Endothelial cell (in vitro differentiated cells): Measurements from ENCODE around the gene PCDHB16. TPM values are rescaled to one million over a fixed set of nuclear protein-coding genes. Genes with fewer than 3 reads are reported as not detected.
"Not testable (repeated sequence)": the region's sequence is repeated elsewhere in the genome, so short reads cannot be mapped to it uniquely, and the experiment has no call there.

ENCODE experiments used
- DNase-seq: peaks from one replicate; pipeline ENCODE4 v3.0.0; 2021; ENCODE audit warnings: low spot score
- H3K27ac Mint-ChIP-seq: one replicate; pipeline ENCODE4 v1.8.0; 2021; ENCODE audit warnings: mixed read lengths, inconsistent platforms; ENCODE audit not compliant: unreplicated experiment
- H3K27me3 Mint-ChIP-seq: one replicate; pipeline ENCODE4 v1.8.0; 2021; ENCODE audit warnings: mild to moderate bottlenecking, moderate library complexity, mixed read lengths, inconsistent platforms; ENCODE audit not compliant: unreplicated experiment
- H3K36me3 Mint-ChIP-seq: one replicate; pipeline ENCODE4 v1.8.0; 2021; ENCODE audit warnings: mild to moderate bottlenecking, low read depth, mixed read lengths, inconsistent platforms; ENCODE audit not compliant: unreplicated experiment
- H3K4me1 Mint-ChIP-seq: one replicate; pipeline ENCODE4 v1.8.0; 2021; ENCODE audit warnings: mild to moderate bottlenecking, mixed read lengths, inconsistent platforms; ENCODE audit not compliant: unreplicated experiment
- H3K4me3 Mint-ChIP-seq: one replicate; pipeline ENCODE4 v1.8.0; 2021; ENCODE audit warnings: mild to moderate bottlenecking, mixed read lengths, inconsistent platforms; ENCODE audit not compliant: unreplicated experiment
- H3K9me3 Mint-ChIP-seq: one replicate; pipeline ENCODE4 v1.8.0; 2021; ENCODE audit warnings: mixed read lengths, inconsistent platforms; ENCODE audit not compliant: unreplicated experiment
- total RNA-seq: library from RNA; stranded (reverse); fragmentation: NEBNext Ultra II Directional; extraction: Animal tissue kit (Norgen Biotek cat#: 25700); gene quantifications from one replicate; pipeline ENCODE4 v1.2.1, GENCODE V29; 2021; ENCODE audit not compliant: unreplicated experiment
- TF ChIP-seq, protein P1 (sequence below): fragments of 200-600 bp; sonication (generic); IDR thresholded peaks from one replicate; pipeline ENCODE4 v1.5.0; 2021; ENCODE audit warnings: antibody characterized with exemption; ENCODE audit not compliant: unreplicated experiment

PCDHB16 gene
- total RNA-seq, 1 donor from 2014 or later, result 10.9 TPM

DNA sequence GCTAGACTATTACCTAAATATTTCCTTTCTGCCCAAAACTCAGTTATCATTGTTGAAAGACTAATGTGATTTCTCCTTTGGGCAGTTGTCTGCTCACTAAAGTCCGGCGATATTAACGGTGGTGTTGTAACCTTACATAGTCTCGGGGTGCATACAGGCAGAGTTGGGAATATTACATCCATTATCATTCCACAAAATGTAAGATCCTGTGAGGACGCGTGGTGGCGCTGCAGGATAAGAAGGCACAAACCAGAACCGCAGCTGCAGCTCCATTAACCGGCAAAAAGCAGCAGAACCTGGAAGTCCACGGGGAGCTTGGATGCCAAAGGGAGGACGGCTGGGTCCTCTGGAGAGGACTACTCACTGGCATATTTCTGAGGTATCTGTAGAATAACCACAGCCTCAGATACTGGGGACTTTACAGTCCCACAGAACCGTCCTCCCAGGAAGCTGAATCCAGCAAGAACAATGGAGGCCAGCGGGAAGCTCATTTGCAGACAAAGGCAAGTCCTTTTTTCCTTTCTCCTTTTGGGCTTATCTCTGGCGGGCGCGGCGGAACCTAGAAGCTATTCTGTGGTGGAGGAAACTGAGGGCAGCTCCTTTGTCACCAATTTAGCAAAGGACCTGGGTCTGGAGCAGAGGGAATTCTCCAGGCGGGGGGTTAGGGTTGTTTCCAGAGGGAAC lies 31.6 kb downstream of the PCDHB16 start, which contains the start of gene PCDHB13:
TSS of gene PCDHB13 (plus strand) at position 264 of the 684 bp plus-strand sequence. CDS start at position 469, 205 bp downstream.
- Mint-ChIP-seq H3K27ac (peak within 1 kb of the TSS; percentile 7), H3K36me3 (peaks cover 42% of the 10 kb centered on the region), H3K9me3 (peaks cover 21% of the 10 kb centered on the region), H3K4me3 (peak within 1 kb of the TSS; percentile 67)
- H3K27me3 Mint-ChIP-seq, H3K4me1 Mint-ChIP-seq: not testable (repeated sequence)
- peak; percentile 64 for DNase-seq
- TF ChIP-seq, protein P1, sequence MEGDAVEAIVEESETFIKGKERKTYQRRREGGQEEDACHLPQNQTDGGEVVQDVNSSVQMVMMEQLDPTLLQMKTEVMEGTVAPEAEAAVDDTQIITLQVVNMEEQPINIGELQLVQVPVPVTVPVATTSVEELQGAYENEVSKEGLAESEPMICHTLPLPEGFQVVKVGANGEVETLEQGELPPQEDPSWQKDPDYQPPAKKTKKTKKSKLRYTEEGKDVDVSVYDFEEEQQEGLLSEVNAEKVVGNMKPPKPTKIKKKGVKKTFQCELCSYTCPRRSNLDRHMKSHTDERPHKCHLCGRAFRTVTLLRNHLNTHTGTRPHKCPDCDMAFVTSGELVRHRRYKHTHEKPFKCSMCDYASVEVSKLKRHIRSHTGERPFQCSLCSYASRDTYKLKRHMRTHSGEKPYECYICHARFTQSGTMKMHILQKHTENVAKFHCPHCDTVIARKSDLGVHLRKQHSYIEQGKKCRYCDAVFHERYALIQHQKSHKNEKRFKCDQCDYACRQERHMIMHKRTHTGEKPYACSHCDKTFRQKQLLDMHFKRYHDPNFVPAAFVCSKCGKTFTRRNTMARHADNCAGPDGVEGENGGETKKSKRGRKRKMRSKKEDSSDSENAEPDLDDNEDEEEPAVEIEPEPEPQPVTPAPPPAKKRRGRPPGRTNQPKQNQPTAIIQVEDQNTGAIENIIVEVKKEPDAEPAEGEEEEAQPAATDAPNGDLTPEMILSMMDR, result peak; percentile 32

DNA sequence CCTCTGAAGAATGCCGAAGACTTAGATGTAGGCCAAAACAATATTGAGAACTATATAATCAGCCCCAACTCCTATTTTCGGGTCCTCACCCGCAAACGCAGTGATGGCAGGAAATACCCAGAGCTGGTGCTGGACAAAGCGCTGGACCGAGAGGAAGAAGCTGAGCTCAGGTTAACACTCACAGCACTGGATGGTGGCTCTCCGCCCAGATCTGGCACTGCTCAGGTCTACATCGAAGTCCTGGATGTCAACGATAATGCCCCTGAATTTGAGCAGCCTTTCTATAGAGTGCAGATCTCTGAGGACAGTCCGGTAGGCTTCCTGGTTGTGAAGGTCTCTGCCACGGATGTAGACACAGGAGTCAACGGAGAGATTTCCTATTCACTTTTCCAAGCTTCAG lies 32.4 kb downstream of the PCDHB16 start:
- Mint-ChIP-seq H3K36me3 (peaks cover 40% of the 10 kb centered on the region), H3K27ac (peak overlapping the region; percentile 7), H3K4me3 (peak overlapping the region; percentile 65), H3K9me3 (peaks cover 20% of the 10 kb centered on the region)
- DNase-seq, H3K27me3 Mint-ChIP-seq, H3K4me1 Mint-ChIP-seq: not testable (repeated sequence)

DNA sequence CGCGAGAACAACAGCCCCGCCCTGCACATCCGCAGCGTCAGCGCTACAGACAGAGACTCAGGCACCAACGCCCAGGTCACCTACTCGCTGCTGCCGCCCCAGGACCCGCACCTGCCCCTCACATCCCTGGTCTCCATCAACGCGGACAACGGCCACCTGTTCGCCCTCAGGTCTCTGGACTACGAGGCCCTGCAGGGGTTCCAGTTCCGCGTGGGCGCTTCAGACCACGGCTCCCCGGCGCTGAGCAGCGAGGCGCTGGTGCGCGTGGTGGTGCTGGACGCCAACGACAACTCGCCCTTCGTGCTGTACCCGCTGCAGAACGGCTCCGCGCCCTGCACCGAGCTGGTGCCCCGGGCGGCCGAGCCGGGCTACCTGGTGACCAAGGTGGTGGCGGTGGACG lies 33.3 kb downstream of the PCDHB16 start:
- H3K4me1 Mint-ChIP-seq, H3K27me3 Mint-ChIP-seq, DNase-seq: not testable (repeated sequence)
- peaks cover 15% of the 10 kb centered on the region for H3K9me3 Mint-ChIP-seq
- H3K36me3 Mint-ChIP-seq, result peaks cover 35% of the 10 kb centered on the region
- peak overlapping the region; percentile 7 for H3K27ac Mint-ChIP-seq
- peak overlapping the region; percentile 65 for H3K4me3 Mint-ChIP-seq

DNA sequence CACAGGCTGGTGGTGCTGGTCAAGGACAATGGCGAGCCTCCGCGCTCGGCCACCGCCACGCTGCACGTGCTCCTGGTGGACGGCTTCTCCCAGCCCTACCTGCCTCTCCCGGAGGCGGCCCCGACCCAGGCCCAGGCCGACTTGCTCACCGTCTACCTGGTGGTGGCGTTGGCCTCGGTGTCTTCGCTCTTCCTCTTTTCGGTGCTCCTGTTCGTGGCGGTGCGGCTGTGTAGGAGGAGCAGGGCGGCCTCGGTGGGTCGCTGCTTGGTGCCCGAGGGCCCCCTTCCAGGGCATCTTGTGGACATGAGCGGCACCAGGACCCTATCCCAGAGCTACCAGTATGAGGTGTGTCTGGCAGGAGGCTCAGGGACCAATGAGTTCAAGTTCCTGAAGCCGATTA lies 33.8 kb downstream of the PCDHB16 start:
- peaks cover 15% of the 10 kb centered on the region for H3K9me3 Mint-ChIP-seq
- H3K36me3 Mint-ChIP-seq, result peaks cover 32% of the 10 kb centered on the region
- not testable (repeated sequence) for H3K27ac Mint-ChIP-seq, H3K27me3 Mint-ChIP-seq, DNase-seq, H3K4me3 Mint-ChIP-seq, H3K4me1 Mint-ChIP-seq

DNA sequence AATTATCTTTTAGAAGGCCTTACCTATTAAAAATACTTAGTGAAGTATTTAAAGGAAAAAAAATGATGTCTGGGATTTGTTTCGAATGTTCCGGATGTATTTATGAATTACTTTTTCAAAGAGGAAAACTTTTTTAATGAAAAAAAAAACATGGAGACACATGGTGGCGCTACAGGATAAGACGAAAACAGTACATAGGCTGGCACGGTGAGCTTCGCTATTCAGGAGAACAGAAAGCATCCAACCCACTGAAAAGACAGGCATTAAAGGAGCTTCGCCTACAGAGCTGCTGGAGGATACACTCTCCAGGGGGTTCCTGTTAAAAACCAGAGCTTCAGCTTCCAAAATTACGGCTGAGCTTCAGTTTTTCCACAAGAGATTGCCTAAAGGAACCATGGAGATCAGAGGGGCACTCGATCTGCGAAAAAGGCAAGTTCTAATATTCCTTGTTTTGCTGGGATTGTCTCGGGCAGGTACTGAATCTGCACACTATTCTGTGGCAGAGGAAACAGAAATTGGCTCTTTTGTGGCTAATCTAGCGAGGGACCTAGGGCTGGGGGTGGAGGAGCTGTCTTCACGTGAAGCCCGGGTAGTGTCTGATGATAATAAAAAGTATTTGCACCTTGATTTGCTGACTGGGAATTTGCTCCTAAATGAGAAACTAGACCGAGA lies 41.1 kb downstream of the PCDHB16 start, which contains the start of gene PCDHB14:
TSS of gene PCDHB14 (plus strand) at position 232 of the 672 bp plus-strand sequence. CDS start at position 395, 163 bp downstream.
- Mint-ChIP-seq H3K9me3 (peaks cover 2% of the 10 kb centered on the region), H3K27ac (no peak within 1 kb of the TSS), H3K4me3 (peak within 1 kb of the TSS; percentile 72), H3K36me3 (peaks cover 33% of the 10 kb centered on the region), H3K4me1 (peaks cover 10% of the 10 kb centered on the region), H3K27me3 (no peaks in the 10 kb centered on the region)
- TF ChIP-seq, protein P1, result peak; percentile 50
- peak; percentile 18 for DNase-seq

DNA sequence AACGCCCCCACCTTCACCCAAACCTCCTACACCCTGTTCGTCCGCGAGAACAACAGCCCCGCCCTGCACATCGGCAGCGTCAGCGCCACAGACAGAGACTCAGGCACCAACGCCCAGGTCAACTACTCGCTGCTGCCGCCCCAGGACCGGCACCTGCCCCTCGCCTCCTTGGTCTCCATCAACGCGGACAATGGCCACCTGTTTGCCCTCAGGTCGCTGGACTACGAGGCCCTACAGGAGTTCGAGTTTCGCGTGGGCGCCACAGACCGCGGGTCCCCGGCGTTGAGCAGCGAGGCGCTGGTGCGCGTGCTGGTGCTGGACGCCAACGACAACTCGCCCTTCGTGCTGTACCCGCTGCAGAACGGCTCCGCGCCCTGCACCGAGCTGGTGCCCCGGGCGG lies 42.7 kb downstream of the PCDHB16 start:
- H3K27me3 Mint-ChIP-seq, H3K4me1 Mint-ChIP-seq, DNase-seq, H3K9me3 Mint-ChIP-seq, H3K27ac Mint-ChIP-seq: not testable (repeated sequence)
- Mint-ChIP-seq H3K4me3 (peak overlapping the region; percentile 80), H3K36me3 (peaks cover 31% of the 10 kb centered on the region)

DNA sequence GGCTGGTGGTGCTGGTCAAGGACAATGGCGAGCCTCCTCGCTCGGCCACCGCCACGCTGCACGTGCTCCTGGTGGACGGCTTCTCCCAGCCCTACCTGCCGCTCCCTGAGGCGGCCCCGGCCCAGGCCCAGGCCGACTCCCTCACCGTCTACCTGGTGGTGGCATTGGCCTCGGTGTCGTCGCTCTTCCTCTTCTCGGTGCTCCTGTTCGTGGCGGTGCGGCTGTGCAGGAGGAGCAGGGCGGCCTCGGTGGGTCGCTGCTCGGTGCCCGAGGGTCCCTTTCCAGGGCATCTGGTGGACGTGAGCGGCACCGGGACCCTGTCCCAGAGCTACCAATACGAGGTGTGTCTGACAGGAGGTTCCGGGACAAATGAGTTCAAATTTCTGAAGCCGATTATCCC lies 43.2 kb downstream of the PCDHB16 start:
- H3K4me3 Mint-ChIP-seq, result peak overlapping the region; percentile 65

More for the DNA sequence above, 43.2 kb downstream of the PCDHB16 start:
- not testable (repeated sequence) for DNase-seq, H3K4me1 Mint-ChIP-seq, H3K27ac Mint-ChIP-seq, H3K9me3 Mint-ChIP-seq, H3K27me3 Mint-ChIP-seq
- H3K36me3 Mint-ChIP-seq, result peaks cover 31% of the 10 kb centered on the region
